GM12892 (cell line): ENCODE data around the gene PLSCR4. TPM values are rescaled to one million over a fixed set of nuclear protein-coding genes. Genes with fewer than 3 reads are reported as not detected.
A peak's percentile ranks its signal among the peaks of the same experiment; 100 is the strongest.
"Not testable (repeated sequence)": the region's sequence is repeated elsewhere in the genome, so short reads cannot be mapped to it uniquely, and the experiment has no call there.

Experiments used
- DNase-seq: peaks from one replicate; pipeline ENCODE4 v3.0.0; 2011; ENCODE audit not compliant: insufficient read length
- FAIRE-seq: peaks from 2 replicates; lab custom pipeline; 2011; peaks lifted over from hg19 to GRCh38; lab: Jason Lieb, UNC
- POLR2A ChIP-seq: IDR thresholded peaks from 2 replicates; pipeline ENCODE4 v1.6.1; 2011; ENCODE audit warnings: low read depth, low read length, control low read depth
- POLR2AphosphoS5 ChIP-seq: IDR thresholded peaks from 2 replicates; pipeline ENCODE4 v1.6.1; 2011; ENCODE audit warnings: low read depth, low read length, control low read depth
- TAF1 ChIP-seq: IDR thresholded peaks from 2 replicates; pipeline ENCODE4 v1.6.1; 2011; ENCODE audit warnings: low read depth, mild to moderate bottlenecking, control low read depth, low read length, borderline replicate concordance
- polyA plus RNA-seq: library from polyadenylated mRNA; unstranded; fragments of >200 nt; gene quantifications from one replicate; pipeline ENCODE4 v1.2.1, GENCODE V29; 2012; ENCODE audit warnings: missing spikeins, inconsistent platforms; ENCODE audit not compliant: missing spikeins

Gene PLSCR4, protein sequence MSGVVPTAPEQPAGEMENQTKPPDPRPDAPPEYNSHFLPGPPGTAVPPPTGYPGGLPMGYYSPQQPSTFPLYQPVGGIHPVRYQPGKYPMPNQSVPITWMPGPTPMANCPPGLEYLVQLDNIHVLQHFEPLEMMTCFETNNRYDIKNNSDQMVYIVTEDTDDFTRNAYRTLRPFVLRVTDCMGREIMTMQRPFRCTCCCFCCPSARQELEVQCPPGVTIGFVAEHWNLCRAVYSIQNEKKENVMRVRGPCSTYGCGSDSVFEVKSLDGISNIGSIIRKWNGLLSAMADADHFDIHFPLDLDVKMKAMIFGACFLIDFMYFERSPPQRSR
- polyA plus RNA-seq, result not detected

DNA sequence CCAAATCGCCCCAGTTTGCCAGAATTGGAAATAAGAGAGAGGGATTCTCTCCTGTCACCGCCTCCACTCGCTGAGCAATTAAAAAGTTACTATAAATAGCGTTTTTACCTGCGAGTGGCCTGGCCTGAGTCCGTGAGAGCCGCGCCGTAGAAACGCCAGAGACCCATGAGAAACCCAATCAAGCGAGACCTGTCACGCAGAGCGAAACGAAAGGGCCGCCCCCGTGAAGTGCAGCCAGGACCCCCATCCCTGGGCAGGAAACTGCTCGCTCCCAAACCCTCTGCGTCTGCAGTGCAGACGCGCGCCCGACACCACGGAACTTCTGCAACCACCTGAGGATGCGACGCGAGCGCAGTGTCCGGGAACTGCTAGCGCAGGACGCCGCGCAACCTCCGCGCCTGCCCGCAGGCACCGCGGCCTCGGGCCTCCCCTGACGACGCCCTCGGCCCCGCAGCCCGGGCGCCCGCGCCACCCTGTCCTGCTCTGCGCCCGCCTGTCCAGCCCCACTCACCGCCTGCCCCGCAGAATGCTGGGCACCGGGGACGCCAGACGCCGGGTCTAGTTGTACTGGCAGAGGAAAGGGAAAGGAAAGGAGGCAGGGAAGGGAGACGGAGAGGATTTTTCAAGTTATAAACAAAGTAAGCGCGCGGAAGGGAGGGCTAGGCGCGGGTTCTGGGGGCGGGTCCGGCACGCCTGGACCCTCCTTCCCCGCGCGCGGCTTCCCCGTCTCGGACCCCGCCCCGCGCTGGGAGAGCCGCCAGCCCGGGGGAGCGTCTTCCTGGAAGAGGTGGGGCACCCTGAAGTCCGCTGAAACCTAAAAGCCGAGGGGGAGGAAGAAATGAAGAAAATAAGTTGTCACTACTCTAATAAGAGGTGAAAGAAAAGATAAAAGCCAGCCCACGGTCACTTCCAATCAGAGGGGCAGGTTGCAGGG, at the start of gene PLSCR4:
PLSCR4 (minus strand) TSS at position 657 of the 934 bp plus-strand sequence. CDS start 29,034 bp downstream, outside the sequence.
- peak; percentile 12 for DNase-seq
- TF ChIP-seq POLR2A (no peak), POLR2AphosphoS5 (no peak), TAF1 (no peak)
- FAIRE-seq, result no peak

DNA sequence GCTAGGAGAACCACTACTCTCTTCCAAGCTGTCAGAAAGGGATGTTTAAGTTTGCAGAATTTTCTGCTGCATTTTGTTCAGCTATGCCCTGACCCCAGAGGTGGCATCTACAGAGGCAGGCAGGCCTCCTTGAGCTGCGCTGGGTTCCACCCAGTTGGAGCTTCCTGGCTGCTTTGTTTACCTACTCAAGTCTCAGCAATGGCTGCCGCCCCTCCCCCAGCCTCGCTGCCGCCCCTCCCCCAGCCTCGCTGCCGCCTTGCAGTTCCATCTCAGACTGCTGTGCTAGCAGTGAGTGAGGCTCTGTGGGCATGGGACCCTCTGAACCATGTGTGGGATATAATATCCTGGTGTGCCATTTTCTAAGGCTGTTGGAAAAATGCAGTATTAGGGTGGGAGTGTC, 42.5 kb upstream of the PLSCR4 start:
- not testable (repeated sequence) for FAIRE-seq, DNase-seq

DNA sequence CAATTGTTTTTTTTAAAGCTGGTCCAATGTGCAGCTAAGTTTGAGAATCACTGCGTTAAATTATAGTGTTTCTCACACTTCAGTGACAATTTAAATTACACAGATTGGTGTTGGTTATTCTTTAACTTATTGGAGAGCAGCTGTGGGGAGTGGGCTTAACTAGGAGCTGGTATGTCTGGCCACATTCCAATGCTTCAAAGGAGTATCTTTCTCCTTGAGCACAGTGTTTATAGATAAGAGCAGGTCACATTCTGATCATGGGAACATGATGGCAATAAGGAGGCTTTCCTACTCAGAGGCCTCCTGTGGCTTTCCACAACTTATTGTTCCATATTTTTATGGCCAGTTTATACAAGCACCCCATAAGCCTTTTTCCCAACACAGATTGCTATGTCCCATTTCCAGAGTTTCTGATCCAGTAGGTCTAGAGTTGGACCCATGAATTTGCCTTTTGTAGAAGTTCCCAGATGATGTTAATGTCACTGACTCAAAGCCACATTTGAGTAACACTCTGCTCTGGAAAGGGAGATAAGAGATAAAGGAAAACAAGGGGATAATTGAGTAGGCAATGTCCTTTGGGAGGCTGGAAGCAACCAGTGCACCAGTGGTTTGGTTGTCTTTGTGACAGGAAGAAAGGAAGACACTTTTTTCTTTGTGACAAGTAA, 33.0 kb upstream of the PLSCR4 start:
- no peak for FAIRE-seq
- no peak for DNase-seq
- no peak for TF ChIP-seq POLR2A
- TF ChIP-seq POLR2AphosphoS5, result no peak
- TF ChIP-seq TAF1, result no peak

DNA sequence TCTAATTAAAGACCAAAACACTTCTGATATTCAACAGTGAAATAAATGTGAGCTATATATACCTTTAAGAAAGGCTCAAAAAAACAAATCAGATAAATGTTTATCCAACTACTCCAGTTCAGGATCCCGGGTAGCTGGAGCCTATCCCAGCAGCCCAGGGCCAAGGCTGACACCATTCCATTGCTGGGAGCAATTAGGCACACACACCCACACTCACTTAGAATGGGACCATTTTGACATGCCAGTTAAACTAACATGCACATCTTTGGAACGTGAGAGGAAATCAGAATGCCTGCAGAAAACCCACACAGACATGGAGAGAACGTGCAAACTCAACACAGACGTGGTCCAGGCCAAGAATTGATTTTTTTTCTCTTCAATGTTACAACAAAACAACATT, 30.0 kb upstream of the PLSCR4 start:
- no peak for TF ChIP-seq POLR2AphosphoS5
- TF ChIP-seq POLR2A, result no peak
- TF ChIP-seq TAF1, result no peak
- DNase-seq (no peak), FAIRE-seq (no peak)

DNA sequence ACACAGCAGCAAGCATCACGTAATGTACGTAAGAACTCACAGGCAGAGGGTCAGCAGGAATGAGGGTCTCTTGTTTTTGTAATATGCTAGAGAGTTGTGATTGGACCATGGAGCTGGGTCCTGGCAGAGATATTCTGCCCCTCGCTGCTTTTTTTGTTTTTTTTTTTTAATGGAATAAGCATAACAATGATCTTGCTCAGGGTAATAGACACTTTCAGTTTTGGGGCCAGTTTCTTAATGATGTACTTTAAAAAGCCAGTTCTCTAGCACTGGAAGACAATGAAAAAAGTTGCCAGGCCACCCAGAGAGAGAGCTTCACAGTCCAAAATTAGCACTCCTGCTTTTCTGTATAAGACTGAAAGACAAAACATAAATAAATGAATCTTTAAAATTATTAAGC, 29.0 kb upstream of the PLSCR4 start:
- no peak for FAIRE-seq
- TF ChIP-seq POLR2A (no peak), TAF1 (no peak), POLR2AphosphoS5 (no peak)

DNA sequence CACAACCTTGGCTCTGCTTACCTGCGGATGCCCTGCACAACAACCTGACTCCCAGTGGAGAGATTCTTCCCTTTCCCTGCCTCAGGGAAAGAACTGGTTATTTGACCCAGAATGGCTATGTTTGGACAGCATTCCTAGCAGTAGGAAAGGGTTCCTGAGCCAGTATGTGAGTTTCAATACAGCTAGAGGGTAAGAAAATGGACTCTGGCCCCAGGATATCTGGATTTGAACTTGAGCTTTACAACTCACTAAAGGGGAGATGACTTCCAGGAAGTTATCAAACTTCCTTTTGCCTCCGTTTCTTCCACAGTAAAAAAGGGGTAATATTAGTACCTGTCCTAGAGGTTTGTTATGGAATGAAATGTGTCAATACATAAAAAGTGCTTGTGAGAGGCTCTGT, 28.1 kb upstream of the PLSCR4 start:
- FAIRE-seq, result no peak

More for the DNA sequence above, 29.0 kb upstream of the PLSCR4 start:
- no peak for DNase-seq

DNA sequence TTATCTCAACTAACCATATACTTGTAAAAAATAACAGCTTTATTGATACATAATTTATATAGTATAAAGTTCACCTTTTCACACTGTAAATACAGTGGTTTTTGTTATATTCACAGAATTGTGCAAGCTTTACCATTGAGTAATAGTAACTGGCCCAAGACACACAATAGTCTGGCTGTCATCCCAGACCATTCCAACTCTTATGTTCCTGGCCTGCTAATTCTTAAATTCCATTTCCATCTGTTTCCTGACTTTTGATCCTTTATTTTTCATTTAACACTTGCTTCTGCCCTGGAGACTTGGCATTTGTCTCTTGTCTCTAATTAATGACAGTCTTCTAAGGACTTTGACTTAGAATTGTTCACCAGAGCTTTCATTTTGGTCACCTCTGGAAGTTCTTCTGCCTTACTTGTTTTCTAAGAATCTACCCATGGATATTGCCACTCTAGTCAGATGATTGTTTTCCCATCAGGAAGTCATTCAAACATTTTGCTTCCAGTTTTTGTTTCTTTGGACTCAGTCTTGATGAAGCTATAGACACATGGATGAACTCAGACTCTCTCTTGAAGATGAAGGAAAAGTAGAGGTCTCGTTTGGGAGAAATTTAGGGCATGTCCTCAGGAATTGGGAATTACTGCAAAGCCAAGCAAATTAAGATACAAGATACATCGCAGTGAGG, 27.2 kb upstream of the PLSCR4 start:
- FAIRE-seq (no peak), DNase-seq (no peak)
- no peak for TF ChIP-seq TAF1
- no peak for TF ChIP-seq POLR2A
- TF ChIP-seq POLR2AphosphoS5, result no peak

More for the DNA sequence above, 28.1 kb upstream of the PLSCR4 start:
- TF ChIP-seq POLR2AphosphoS5 (no peak), POLR2A (no peak), TAF1 (no peak)
- DNase-seq, result no peak

DNA sequence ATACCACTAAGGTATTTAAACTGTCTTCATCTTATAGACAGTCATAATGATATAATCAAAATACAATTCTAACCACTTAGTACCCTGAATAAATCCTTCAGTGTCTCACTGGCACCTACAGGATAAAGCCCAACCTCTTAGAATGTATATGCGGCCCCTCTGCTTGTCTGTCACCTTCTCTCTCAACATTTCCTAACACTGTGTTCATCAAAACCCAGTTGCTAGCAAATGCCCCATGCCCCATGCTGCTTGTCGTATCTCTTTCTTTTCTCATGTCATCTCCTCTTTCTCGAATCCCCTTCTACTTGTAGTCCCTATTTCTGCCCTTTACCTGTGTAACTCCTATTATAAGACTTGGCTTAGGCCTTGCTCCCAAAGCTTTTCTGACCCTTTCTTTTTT, 24.6 kb upstream of the PLSCR4 start:
- TF ChIP-seq POLR2A (no peak), POLR2AphosphoS5 (no peak)
- no peak for DNase-seq
- FAIRE-seq, result no peak

DNA sequence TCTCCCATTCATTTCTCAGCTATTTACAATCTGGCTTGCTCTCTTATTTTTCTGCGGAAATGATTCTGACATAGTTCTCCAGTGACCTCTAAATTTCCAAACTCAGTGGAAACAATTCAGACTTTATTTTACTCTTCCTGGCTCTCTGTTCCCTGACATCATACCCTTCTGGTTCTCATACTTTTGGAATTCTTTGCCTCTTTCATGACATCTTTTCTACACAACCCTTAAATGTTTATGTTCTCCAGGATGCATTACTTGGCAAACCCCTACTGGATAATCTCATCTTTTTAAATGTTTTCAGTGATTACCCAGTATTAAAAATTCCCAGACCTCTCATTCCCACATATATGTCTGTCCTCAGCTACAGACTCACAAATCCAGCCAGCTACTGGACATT, 23.9 kb upstream of the PLSCR4 start:
- no peak for DNase-seq
- FAIRE-seq, result no peak
- no peak for TF ChIP-seq POLR2AphosphoS5
- TF ChIP-seq POLR2A, result no peak
- no peak for TF ChIP-seq TAF1

DNA sequence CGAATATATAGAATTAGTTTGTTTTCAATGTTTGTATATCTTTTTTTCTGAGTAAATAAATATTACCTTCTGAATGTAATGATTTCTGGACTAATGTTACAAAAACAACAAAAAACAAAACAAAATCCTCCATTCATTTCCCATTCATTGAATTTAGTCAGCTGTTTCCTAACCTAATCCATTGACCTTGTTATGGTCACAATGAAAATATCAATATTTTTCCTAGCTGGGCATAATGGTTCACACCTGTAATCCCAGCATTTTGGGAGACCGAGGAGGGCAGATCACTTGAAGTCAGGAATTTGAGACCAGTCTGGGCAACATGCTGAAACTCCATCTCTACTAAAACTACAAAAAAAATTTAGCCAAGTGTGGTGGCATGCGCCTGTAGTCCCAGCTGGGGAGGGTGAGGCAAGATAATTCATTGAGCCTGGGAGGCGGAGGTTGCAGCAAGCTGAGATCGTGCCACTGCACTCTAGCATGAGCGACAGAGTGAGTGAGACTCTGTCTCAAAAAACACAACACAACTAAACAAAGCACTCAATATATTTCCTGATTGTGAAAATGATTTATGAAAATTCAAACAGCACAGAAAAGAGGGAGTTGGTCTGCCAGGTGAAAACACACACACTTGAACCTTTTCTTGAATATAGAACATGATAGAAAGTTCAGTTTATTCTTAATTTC, 23.0 kb upstream of the PLSCR4 start:
- FAIRE-seq, result no peak
- no peak for TF ChIP-seq POLR2AphosphoS5
- no peak for TF ChIP-seq TAF1
- no peak for TF ChIP-seq POLR2A
- DNase-seq, result no peak

DNA sequence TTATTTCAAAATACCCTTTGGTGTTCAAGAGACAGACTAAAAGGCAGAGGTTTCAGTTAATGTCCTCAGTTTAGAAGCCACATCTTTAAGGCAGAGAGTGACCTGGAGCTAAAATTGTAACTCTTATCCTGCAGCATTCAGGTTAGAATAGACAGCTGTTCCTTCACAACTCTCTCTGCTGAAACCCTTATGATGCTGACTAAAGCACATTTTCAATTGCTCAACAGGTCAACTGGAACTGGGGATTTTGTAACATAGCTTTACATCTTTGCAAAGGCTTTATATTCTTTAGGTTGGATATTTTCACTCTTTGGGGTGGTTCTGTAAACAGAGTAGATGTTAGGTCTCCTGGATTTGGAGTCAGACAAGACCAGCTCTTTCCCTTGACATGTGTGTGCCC, 20.3 kb upstream of the PLSCR4 start:
- no peak for DNase-seq
- TF ChIP-seq POLR2A, result no peak
- no peak for TF ChIP-seq POLR2AphosphoS5
- TF ChIP-seq TAF1, result no peak
- FAIRE-seq, result no peak
